ENCODE data around the gene KCNIP4. TPM values are rescaled to one million over a fixed set of nuclear protein-coding genes. Genes with fewer than 3 reads are reported as not detected.

KCNIP4 gene
- total and polyA plus RNA-seq, 2 of the 8 experiments (the other 6 are each of a cell fraction or from before 2014, with no cell fraction given), result 0.06 TPM; not detected in 1

DNA sequence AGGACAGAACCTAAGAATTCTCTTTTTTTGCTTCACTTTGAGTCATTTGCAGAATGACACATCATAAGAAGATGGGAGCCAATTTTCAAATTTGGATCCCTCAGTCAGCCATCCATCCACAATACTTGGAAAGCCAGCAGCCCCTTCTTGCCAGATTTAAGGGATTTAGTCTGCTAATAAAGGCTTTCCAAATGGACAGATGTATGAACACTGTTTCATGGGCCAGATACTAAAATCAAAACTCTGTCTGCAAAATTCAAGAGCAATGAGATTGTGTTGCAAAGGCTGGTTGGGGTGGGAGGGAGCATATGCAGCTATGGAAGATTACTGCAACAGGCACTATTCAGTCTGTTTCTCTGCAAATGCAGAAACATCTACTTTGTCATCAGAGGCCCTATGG lies 37.7 kb upstream of the KCNIP4 start (continued):
- no peak for TF ChIP-seq CHD1 (IDR thresholded peaks at IDR 0.05; ENCODE audit: low read depth, low read length)
- TF ChIP-seq HDAC2 (IDR thresholded peaks at IDR 0.05; ENCODE audit: borderline replicate concordance in 1 of 2, low read depth in 2 of 2, low read length in 2 of 2), result no peak
- TF ChIP-seq, protein P1, sequence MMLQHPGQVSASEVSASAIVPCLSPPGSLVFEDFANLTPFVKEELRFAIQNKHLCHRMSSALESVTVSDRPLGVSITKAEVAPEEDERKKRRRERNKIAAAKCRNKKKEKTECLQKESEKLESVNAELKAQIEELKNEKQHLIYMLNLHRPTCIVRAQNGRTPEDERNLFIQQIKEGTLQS (IDR thresholded peaks at IDR 0.05; ENCODE audit: insufficient read depth, low read depth, low read length), result no peak

Data from H1 (cell line).